K562 (cell line): ENCODE data around the gene PTPN11. TPM values are rescaled to one million over a fixed set of nuclear protein-coding genes. Genes with fewer than 3 reads are reported as not detected.

Source experiments
- CBFA2T3 ChIP-seq: fragments of 450-650 bp; IDR thresholded peaks from 2 replicates; pipeline ENCODE4 v1.6.1; 2017
- CTBP1 ChIP-seq: fragments of 450-650 bp; IDR thresholded peaks from 2 replicates; pipeline ENCODE4 v1.6.1; 2016; ENCODE audit warnings: borderline replicate concordance
- FOXJ2 ChIP-seq: fragments of 200-800 bp; sonication (Bioruptor generic); IDR thresholded peaks from 2 replicates; pipeline ENCODE4 v1.6.1; 2016; ENCODE audit warnings: missing genetic modification characterization, missing compliant biosample characterization
- HNRNPK ChIP-seq: fragments of 200-400 bp; formaldehyde crosslinking; IDR thresholded peaks from one replicate; pipeline ENCODE4 v1.6.1; 2018; ENCODE audit warnings: mild to moderate bottlenecking, low read depth, low read length; ENCODE audit not compliant: poor library complexity, severe bottlenecking
- ZFP36 ChIP-seq: fragments of 150-350 bp; IDR thresholded peaks from 2 replicates; pipeline ENCODE4 v1.6.1; 2018; ENCODE audit warnings: low read length, low read depth; ENCODE audit not compliant: partially characterized antibody
- ZNF23 ChIP-seq: fragments of 250-450 bp; sonication (Bioruptor Pico); IDR thresholded peaks from 2 replicates; pipeline ENCODE4 v1.4.0; 2020; ENCODE audit warnings: mild to moderate bottlenecking
- ZNF431 ChIP-seq: sonication (generic); formaldehyde crosslinking; IDR thresholded peaks from 2 replicates; pipeline ENCODE4 v1.8.0; 2022; ENCODE audit warnings: mild to moderate bottlenecking, missing genetic modification reagents
- polyA plus RNA-seq, 8 experiments: library from polyadenylated mRNA; depleted of rRNA in 4 of 8; stranded (reverse) in 5 of 8; unstranded in 3 of 8; fragments of >200 nt; fragmentation: Nextera tagmentation in 2 of 8; fragmentation: Illumina TruSeq in 1 of 8; extraction: Ambion mirVana in 2 of 8; extraction: Trizol in 1 of 8; gene quantifications; 2 replicates each; pipeline versions ENCODE4 v1.2.1 to v1.2.3, GENCODE V29; 2011 to 2014; ENCODE audit warnings: inconsistent platforms in 1 of 8, missing spikeins in 1 of 8
- total RNA-seq, 7 experiments: library from RNA; depleted of rRNA in 6 of 7; stranded (reverse); fragments of >200 nt in 6 of 7; fragmentation: Illumina TruSeq in 2 of 7; extraction: Trizol in 2 of 7; gene quantifications; 2 replicates each; pipeline versions ENCODE4 v1.2.1 to v1.2.3, GENCODE V29; 2011 to 2021; ENCODE audit warnings: low replicate concordance in 1 of 7
- TF ChIP-seq, protein P1 (sequence below): sonication (generic); formaldehyde crosslinking; IDR thresholded peaks from 2 replicates; pipeline ENCODE4 v1.9.0; 2022; ENCODE audit warnings: mild to moderate bottlenecking, missing genetic modification reagents
- TF ChIP-seq, protein P2 (sequence below): IDR thresholded peaks from 2 replicates; pipeline ENCODE4 v1.6.1; 2012; ENCODE audit warnings: low read depth, low read length, improper control_type of control experiment, borderline replicate concordance
- TF ChIP-seq, protein P3 (sequence below), 2 experiments: fragments of 450-650 bp; IDR thresholded peaks; 2 replicates each; pipeline ENCODE4 v1.6.1; 2016; ENCODE audit warnings: mild to moderate bottlenecking in 2 of 2, borderline replicate concordance in 1 of 2, low read depth in 1 of 2, moderate library complexity in 1 of 2
- TF ChIP-seq, protein P4 (sequence below): fragments of 250-450 bp; sonication (Bioruptor Pico); IDR thresholded peaks from 2 replicates; pipeline ENCODE4 v1.4.0; 2020; ENCODE audit warnings: borderline replicate concordance
- TF ChIP-seq, protein P5 (sequence below): sonication (generic); formaldehyde crosslinking; IDR thresholded peaks from 2 replicates; pipeline ENCODE4 v1.8.0; 2022; ENCODE audit warnings: mild to moderate bottlenecking, missing genetic modification reagents, borderline replicate concordance

The PTPN11 gene
- total and polyA plus RNA-seq, 9 of the 15 experiments (the other 6 are each of a cell fraction or from before 2014, with no cell fraction given): 22.5 to 126 (median 79.7) TPM

DNA sequence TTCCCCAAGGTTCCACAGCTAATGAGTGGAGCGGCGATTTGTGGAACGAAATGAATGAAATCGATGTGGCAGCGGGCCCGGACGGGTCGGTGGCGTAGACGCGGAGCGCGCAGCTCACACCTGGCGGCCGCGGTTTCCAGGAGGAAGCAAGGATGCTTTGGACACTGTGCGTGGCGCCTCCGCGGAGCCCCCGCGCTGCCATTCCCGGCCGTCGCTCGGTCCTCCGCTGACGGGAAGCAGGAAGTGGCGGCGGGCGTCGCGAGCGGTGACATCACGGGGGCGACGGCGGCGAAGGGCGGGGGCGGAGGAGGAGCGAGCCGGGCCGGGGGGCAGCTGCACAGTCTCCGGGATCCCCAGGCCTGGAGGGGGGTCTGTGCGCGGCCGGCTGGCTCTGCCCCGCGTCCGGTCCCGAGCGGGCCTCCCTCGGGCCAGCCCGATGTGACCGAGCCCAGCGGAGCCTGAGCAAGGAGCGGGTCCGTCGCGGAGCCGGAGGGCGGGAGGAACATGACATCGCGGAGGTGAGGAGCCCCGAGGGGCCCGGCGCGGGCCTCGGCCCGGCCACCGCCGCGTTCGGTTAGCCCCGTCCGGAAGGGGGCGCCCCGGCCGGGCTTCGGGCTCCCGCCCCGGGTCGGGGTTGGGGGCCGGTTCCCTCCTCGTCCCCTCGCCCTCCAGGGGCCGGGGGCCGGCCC lies at the start of gene PTPN11 (continued):
- peak; percentile 38; the same call in 1 of the 2 replicates for TF ChIP-seq ZNF431
- TF ChIP-seq, protein P1, sequence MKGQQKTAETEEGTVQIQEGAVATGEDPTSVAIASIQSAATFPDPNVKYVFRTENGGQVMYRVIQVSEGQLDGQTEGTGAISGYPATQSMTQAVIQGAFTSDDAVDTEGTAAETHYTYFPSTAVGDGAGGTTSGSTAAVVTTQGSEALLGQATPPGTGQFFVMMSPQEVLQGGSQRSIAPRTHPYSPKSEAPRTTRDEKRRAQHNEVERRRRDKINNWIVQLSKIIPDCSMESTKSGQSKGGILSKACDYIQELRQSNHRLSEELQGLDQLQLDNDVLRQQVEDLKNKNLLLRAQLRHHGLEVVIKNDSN (CRISPR knock-in tag): no peak
- TF ChIP-seq ZNF23 (CRISPR knock-in tag): no peak
- TF ChIP-seq, protein P2, sequence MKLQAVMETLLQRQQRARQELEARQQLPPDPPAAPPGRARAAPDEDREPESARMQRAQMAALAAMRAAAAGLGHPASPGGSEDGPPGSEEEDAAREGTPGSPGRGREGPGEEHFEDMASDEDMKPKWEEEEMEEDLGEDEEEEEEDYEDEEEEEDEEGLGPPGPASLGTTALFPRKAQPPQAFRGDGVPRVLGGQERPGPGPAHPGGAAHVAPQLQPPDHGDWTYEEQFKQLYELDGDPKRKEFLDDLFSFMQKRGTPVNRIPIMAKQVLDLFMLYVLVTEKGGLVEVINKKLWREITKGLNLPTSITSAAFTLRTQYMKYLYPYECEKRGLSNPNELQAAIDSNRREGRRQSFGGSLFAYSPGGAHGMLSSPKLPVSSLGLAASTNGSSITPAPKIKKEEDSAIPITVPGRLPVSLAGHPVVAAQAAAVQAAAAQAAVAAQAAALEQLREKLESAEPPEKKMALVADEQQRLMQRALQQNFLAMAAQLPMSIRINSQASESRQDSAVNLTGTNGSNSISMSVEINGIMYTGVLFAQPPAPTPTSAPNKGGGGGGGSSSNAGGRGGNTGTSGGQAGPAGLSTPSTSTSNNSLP: no peak
- TF ChIP-seq, protein P3, sequence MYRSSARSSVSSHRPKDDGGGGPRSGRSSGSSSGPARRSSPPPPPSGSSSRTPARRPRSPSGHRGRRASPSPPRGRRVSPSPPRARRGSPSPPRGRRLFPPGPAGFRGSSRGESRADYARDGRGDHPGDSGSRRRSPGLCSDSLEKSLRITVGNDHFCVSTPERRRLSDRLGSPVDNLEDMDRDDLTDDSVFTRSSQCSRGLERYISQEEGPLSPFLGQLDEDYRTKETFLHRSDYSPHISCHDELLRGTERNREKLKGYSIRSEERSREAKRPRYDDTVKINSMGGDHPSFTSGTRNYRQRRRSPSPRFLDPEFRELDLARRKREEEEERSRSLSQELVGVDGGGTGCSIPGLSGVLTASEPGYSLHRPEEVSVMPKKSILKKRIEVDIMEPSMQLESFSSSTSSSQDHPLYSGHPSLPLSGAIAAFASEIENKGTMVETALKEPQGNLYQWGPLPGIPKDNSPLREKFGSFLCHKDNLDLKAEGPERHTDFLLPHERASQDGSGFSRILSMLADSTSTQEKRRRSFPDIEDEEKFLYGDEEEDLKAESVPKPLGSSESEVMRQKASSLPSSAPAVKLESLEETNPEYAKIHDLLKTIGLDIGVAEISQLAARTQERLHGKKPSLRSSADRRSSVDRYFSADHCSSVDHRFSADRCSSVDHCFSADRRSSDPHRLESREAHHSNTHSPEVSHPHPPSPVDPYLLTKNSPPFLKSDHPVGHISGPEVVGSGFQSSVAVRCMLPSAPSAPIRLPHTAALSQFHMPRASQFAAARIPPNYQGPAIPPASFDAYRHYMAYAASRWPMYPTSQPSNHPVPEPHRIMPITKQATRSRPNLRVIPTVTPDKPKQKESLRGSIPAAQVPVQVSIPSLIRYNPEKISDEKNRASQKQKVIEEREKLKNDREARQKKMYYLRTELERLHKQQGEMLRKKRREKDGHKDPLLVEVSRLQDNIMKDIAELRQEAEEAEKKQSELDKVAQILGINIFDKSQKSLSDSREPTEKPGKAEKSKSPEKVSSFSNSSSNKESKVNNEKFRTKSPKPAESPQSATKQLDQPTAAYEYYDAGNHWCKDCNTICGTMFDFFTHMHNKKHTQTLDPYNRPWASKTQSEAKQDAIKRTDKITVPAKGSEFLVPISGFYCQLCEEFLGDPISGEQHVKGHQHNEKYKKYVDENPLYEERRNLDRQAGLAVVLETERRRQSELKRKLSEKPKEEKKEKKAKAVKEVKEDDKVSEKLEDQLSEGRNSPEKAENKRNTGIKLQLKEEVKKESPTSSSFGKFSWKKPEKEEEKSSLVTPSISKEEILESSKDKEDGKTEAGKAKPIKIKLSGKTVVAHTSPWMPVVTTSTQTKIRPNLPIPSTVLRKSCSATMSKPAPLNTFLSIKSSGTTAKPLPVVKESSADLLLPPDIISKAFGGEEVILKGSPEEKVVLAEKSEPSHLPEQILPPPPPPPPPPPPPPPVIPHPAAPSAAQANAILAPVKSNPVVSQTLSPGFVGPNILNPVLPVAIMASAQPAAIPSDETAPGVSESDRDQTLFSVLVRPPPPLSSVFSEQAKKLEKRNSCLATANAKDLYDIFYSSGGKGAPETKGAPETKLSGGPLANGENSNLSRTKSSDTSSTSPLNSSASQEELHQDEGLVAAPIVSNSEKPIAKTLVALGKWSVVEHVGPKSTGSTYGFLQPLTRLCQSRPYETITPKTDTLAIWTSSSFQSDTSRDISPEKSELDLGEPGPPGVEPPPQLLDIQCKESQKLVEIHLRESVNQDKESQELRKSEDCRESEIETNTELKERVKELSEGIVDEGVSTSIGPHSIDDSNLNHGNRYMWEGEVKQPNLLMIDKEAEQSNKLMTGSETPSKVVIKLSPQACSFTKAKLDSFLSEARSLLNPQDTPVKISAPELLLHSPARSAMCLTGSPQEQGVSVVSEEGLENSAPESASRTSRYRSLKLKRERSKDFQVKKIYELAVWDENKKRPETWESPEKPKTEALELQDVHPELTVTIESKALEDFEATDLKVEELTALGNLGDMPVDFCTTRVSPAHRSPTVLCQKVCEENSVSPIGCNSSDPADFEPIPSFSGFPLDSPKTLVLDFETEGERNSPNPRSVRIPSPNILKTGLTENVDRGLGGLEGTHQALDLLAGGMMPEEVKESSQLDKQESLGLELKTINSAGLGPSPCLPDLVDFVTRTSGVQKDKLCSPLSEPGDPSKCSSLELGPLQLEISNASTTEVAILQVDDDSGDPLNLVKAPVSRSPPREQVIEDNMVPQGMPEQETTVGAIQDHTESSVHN (IDR thresholded peaks at IDR 0.05; ENCODE audit: borderline replicate concordance in 1 of 2, low read depth in 1 of 2): no peak
- TF ChIP-seq ZFP36: no peak
- TF ChIP-seq CTBP1: peak; percentile 85; the same call in 1 of the 2 replicates
- peak; percentile 43 for TF ChIP-seq HNRNPK
- TF ChIP-seq, protein P4, sequence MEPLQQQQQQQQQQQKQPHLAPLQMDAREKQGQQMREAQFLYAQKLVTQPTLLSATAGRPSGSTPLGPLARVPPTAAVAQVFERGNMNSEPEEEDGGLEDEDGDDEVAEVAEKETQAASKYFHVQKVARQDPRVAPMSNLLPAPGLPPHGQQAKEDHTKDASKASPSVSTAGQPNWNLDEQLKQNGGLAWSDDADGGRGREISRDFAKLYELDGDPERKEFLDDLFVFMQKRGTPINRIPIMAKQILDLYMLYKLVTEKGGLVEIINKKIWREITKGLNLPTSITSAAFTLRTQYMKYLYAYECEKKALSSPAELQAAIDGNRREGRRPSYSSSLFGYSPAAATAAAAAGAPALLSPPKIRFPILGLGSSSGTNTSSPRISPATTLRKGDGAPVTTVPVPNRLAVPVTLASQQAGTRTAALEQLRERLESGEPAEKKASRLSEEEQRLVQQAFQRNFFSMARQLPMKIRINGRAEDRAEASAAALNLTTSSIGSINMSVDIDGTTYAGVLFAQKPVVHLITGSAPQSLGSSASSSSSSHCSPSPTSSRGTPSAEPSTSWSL: no peak
- TF ChIP-seq CBFA2T3: no peak
- no peak for TF ChIP-seq FOXJ2 (tag)
- TF ChIP-seq, protein P5, sequence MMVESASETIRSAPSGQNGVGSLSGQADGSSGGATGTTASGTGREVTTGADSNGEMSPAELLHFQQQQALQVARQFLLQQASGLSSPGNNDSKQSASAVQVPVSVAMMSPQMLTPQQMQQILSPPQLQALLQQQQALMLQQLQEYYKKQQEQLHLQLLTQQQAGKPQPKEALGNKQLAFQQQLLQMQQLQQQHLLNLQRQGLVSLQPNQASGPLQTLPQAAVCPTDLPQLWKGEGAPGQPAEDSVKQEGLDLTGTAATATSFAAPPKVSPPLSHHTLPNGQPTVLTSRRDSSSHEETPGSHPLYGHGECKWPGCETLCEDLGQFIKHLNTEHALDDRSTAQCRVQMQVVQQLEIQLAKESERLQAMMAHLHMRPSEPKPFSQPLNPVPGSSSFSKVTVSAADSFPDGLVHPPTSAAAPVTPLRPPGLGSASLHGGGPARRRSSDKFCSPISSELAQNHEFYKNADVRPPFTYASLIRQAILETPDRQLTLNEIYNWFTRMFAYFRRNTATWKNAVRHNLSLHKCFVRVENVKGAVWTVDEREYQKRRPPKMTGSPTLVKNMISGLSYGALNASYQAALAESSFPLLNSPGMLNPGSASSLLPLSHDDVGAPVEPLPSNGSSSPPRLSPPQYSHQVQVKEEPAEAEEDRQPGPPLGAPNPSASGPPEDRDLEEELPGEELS (CRISPR knock-in tag): peak; percentile 67; the same call in 1 of the 2 replicates
